PFSK-1 (cell line): Measurements from ENCODE around the gene DCTN4.

ENCODE experiments used
- FOXP2 ChIP-seq: optimal IDR thresholded peaks from 2 replicates; pipeline ENCODE3; 2011; ENCODE audit warnings: borderline replicate concordance, control low read depth, inconsistent platforms; ENCODE audit not compliant: insufficient read depth; ENCODE audit errors: extremely low read length, extremely low read depth
- POLR2AphosphoS5 ChIP-seq: IDR thresholded peaks from 2 replicates; pipeline ENCODE4 v1.6.1; 2012; ENCODE audit warnings: low read depth, mild to moderate bottlenecking, control low read depth, low read length, moderate library complexity
- TAF1 ChIP-seq: IDR thresholded peaks from 2 replicates; pipeline ENCODE4 v1.6.1; 2012; ENCODE audit warnings: low read length, control low read depth, borderline replicate concordance; ENCODE audit not compliant: insufficient read depth

DNA sequence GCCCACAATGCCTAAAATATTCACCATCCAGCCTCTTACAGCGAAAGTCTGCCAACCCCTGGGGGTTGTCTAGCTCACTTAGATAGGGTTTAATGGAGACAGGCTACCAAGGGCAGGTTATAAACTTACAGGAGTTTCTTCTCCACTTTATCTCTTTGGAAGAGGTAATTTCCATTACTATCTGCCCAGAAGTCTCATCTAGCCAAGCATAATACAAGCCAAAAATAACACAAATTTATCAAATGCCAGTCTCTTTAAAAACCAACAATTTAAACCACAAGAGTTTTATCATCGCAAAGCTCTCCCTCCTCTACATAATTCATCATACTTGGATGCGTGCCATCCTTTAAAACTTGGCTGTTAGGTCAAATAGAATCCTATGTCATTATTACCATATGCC lies 64.2 kb downstream of the DCTN4 start:
- no peak for TF ChIP-seq FOXP2
- no peak for TF ChIP-seq POLR2AphosphoS5
- TF ChIP-seq TAF1, result no peak
